ENCODE data around the gene BRSK2.
"Not testable (repeated sequence)": the region's sequence is repeated elsewhere in the genome, so short reads cannot be mapped to it uniquely, and the experiment has no call there.

BRSK2 gene

GRCh38 chr11:1502168-1502953 lies 112.6 kb downstream of the BRSK2 start:
- DNase-seq: no peak

DNA sequence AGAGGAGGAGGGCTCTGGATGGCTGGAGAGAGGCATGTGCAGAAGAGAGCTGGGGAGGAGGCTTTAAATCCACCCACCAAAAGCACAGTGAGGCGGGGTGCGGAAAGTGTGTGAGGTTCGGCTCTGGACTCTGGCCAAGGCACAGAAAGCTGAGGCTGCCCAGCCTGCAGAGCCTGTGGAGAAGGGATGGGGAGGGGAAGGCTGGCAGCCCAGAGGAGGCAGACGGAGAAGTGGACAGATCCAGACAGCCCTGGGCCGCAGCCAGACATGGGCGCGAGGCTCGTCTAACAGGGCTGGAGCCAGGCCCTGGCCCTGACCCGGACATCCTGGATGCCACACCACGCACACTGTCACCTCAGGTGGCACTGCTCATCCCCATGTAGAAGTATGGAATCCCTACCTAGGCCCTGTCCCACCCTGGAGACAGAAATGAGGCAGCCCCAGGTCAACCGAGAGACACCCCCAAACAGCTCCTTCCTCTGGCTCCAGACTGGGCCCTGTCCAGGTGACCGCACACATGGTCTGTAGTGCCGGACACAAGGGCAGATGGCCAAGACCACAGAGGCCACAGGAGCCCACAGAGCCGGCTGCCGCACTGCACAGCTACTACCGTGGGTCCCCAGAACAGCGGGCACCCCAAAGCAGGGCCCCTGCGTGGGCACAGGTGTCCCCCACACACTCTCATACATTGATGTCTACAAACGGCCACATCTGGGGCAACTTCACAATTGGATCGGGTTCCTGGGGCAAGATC lies 113.4 kb downstream of the BRSK2 start:
- DNase-seq: no peak

- no peak for DNase-seq
Measured at GRCh38 chr11:1503708-1504104, 114.0 kb downstream of the BRSK2 start.

DNA sequence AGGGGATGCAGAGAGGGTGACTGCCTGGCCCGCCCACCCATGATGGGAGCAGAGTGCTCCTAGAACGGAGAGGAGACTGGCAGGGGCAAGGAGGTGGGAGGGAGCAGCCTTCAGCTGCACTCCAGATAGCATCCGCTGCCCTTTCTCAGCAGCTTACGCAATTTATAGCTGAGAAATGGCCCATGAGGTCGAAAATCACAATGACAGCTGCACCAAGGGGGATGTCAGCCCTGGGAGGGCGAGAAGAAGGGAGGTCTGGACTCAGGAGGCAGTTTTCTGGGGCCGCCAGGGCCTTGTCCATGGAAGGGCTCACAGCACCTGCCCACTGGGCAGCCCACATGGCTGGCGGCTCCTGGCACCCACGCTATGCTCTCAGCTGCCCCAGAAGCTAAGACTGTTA lies 114.4 kb downstream of the BRSK2 start:
- DNase-seq: no peak

GRCh38 chr11:1504581-1505290 lies 115.0 kb downstream of the BRSK2 start:
- no peak for DNase-seq

DNA sequence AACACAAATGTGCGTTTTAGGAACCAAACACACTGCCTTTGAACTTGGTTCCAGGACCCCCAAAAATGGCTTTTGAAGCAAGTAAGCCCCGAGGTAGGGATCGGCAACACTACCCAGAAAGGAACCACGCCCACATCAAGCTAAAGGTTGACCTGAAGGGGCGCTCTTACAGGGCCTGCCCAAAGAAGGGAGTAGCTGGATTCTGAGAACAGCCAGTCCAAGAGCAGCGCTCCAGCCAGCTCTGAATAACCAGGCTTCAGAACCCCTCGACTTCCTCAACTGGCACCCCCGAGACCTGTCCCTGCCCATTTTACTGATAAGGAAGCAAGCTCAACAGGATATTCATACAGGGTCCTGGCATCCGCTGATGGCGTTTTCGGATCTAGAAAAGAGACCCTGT lies 115.7 kb downstream of the BRSK2 start:
- no peak for DNase-seq

DNA sequence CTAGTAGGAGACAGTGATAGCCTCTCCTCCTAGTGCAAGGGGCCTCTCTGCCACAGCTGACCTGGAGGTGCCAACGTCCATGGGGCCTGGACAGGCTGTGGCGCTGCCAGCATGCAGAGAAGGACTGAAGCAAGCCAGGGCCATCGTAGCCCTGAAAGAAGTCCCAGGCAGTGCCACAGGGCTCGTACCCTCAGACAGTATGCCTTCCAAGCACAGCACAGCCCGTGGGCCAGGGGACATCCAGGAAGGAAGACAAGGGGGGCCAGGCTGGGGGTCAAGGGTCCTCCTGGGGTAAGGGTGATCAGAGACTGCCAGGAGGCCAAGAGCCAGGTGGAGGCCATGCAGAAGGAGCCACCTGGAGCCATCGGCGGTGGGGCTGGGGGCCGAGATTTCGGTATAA lies 117.2 kb downstream of the BRSK2 start:
- no peak for DNase-seq

GRCh38 chr11:1507381-1508140 lies 117.8 kb downstream of the BRSK2 start:
- no peak for DNase-seq

DNA sequence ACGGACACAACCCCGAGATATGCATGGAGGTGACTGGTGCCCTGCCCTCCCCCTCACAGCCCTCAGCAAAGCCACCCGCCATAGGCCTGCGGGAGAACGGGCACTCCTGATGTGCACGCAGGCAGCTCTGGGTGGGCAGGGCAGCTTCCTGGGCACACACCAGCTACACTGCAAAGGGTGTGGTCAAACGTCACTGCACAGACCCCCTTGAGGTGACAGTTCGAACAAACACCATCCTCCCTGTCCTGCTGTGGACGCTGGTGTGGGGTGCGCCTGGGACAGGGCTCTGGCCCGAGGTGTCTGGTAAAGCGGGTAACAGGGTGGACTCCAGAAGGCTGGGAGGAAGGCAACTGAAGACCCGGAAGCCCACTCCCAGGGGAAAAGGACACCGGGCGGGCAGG lies 118.8 kb downstream of the BRSK2 start:
- no peak for DNase-seq

DNA sequence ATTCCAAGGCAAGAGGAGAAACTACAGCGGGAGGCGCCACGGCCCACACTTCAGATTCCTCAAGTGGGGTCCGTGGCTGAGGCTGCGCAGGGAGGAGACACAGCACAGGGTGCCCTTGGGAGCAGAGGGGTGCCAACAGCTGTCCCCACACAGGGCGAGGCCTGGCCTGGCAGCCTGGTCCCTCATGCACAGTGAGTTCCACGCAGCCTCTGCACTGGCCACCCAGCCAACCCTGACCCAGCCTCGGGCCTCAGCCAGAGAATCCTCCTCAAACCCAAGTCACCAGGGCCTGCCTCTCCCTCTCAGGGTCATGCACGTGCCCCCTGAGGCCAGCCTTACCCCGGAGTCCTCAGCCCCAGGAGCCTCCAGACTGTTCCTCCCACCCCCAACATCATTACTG lies 119.3 kb downstream of the BRSK2 start:
- DNase-seq: no peak

GRCh38 chr11:1509626-1510255 lies 120.0 kb downstream of the BRSK2 start:
- DNase-seq: no peak

DNA sequence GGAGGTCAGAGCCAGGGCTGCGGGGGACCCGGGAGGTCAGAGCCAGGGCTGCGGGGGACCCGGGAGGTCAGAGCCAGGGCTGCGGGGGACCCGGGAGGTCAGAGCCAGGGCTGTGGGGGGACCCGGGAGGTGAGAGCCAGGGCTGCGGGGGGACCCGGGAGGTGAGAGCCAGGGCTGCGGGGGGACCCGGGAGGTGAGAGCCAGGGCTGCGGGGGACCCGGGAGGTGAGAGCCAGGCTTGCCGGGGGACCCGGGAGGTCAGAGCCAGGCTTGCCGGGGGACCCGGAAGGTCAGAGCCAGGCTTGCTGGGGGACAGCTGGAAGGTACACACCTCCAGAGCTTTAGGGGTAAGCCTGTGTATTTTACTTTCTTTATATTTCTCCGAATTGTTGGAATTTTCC lies 120.6 kb downstream of the BRSK2 start:
- not testable (repeated sequence) for DNase-seq

DNA sequence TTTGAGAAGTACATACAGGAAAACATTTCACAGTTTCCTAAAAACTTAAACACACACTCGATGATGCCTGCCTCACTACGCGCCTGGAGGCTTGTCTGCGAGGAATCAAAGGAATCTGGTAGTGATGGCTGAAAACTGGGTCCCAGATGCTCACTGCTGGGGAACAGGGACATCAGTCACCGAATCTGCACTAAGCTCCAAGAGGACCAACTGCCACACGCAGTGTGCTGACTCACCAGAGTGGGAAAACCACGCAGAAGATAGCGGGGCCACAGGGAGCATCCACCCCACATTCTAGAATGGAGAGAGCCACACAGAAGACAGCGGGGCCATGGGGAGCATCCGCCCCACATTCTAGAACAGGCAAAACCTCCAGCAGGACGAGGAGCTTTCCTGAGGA lies 121.2 kb downstream of the BRSK2 start:
- no peak for DNase-seq

DNA sequence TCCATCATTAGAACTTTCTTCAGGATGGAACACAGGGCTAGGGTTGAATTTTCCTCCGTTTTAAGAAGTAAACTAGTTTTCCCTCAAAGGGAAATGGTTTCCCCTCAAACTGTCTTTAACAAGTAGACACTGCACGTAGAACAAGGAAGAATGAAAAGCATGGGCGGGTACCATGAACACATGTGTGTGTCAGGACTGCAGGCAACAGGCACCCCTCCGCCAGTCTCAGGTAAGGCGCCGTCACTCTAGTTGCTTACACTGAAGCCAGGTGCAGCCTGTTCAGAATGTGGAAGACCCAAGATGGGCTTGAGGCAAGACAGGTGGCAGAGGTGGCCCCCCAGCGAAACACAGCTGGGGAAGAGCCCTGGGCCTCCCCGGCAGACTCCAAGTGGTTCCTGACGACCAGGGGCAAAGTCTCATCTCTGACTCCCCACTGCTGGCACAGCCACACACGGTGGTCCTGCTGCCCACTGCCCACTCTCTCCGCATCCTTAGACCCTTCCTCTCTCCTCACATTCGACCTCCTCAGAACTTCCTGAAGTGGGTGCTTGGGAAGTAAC lies 122.3 kb downstream of the BRSK2 start:
- no peak for DNase-seq

Data from stimulated activated CD4-positive, alpha-beta T cell treated with anti-CD3 and anti-CD28 coated beads, Interleukin-12 subunit alpha, Interleukin-12 subunit beta, amount 100 ng/mL, for 4 hours (primary cell).